Measurements from ENCODE around the gene LTBP1. TPM values are rescaled to one million over a fixed set of nuclear protein-coding genes. Genes with fewer than 3 reads are reported as not detected.

The LTBP1 gene
- total RNA-seq (2022; extraction: Qiagen RNA extraction; ENCODE audit: low read depth), result 16.6 to 28.1 TPM (median 24.7 TPM) in 5 replicates

GRCh38 chr2:32946314-32947075 is at the start of gene LTBP1:
Gene LTBP1 (plus strand): TSS chr2:32946953. CDS start chr2:32947325, 372 bp downstream.

